Subcutaneous adipose tissue (tissue), 4 donors: Measurements from ENCODE around the gene APMAP. TPM values are rescaled to one million over a fixed set of nuclear protein-coding genes. Genes with fewer than 3 reads are reported as not detected.

Experiments used
- small RNA-seq: library from RNA; depleted of rRNA; stranded (forward); fragments of <200 nt; gene quantifications from one replicate; pipeline ENCODE3, GENCODE V24; 2016
- total RNA-seq, 4 donors: library from RNA; depleted of rRNA; stranded (reverse); fragments of >200 nt; gene quantifications; one replicate each; pipeline ENCODE4 v1.1.0, GENCODE V29; 2016
- TF ChIP-seq, protein P1 (sequence below): fragments of 450-650 bp; IDR thresholded peaks from one replicate; pipeline ENCODE4 v1.5.1; 2016; ENCODE audit warnings: low read depth, mild to moderate bottlenecking, control low read depth, antibody characterized with exemption, moderate library complexity

APMAP gene
- total RNA-seq, 4 donors from 2014 or later, result 63.4 to 325 (median 240) TPM

DNA sequence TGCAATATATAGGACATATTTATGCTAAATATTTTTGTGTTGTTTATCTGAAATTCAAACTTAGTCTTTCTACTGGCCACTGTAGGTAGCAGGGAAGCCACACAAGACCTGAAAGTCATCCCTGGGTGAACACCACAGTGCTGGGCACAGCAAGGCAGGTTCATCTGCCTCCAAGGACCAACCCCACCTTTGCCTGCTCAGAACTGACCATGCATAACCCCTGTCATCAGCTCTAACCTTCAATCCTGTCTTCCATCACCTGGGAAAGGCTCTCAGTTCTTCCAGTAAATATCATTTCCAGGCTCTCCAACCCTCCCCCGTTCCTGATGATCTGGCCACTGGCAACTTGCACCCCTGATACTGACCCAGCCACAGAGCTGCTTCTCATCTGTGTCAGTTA is 76.1 kb downstream of the APMAP start:
- TF ChIP-seq, protein P1, sequence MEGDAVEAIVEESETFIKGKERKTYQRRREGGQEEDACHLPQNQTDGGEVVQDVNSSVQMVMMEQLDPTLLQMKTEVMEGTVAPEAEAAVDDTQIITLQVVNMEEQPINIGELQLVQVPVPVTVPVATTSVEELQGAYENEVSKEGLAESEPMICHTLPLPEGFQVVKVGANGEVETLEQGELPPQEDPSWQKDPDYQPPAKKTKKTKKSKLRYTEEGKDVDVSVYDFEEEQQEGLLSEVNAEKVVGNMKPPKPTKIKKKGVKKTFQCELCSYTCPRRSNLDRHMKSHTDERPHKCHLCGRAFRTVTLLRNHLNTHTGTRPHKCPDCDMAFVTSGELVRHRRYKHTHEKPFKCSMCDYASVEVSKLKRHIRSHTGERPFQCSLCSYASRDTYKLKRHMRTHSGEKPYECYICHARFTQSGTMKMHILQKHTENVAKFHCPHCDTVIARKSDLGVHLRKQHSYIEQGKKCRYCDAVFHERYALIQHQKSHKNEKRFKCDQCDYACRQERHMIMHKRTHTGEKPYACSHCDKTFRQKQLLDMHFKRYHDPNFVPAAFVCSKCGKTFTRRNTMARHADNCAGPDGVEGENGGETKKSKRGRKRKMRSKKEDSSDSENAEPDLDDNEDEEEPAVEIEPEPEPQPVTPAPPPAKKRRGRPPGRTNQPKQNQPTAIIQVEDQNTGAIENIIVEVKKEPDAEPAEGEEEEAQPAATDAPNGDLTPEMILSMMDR, result no peak

- TF ChIP-seq, protein P1, result no peak
These were observed 76.7 kb downstream of the APMAP start for GRCh38 chr20:24915892-24916291.

DNA sequence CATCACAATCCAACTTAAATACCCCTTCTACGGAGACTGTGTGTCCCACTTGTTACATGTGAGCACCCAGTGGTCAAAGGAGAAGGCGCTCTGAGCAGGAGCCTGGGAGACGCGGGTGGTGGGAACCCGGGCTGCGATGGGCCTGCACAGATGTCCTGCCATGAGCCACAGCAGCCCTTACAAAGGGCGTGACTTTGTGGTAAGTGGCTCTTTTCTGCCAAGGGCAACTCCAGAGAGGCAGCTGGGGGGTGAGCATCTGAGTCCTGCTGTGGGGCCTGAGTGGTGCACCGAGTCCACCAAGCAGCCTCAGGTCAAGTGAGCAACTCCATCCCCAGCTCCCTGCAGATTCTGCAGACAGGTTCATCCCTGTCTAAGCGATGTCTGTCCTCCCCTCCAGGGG is 77.1 kb downstream of the APMAP start:
- TF ChIP-seq, protein P1, result no peak

GRCh38 chr20:24914388-24915241 is 77.9 kb downstream of the APMAP start:
- TF ChIP-seq, protein P1, result no peak

GRCh38 chr20:24913076-24913628 is 79.4 kb downstream of the APMAP start:
- TF ChIP-seq, protein P1, result no peak

Small RNA genes lying within 50 kb of the gene (small RNA-seq; reads per million reads assigned to genes)
- gene RNU6-1257P, result not detected

Other genes starting within 250 kb of the APMAP start
- gene CST7, start 43.5 kb downstream of the APMAP start, total RNA-seq, result 1 to 10 TPM; 1.1 to 4.7 (median 2.6) TPM
- 10 to 100 TPM in 3 of 4 donors, 1 to 10 TPM in 1; 9.3 to 35.6 (median 16.2) TPM for gene ACSS1, start 65.4 kb upstream of the APMAP start, total RNA-seq
- not detected for gene VSX1, start 89.4 kb upstream of the APMAP start, total RNA-seq
- 10 to 100 TPM; 41.3 to 82.5 (median 53.6) TPM for gene ENTPD6, start 203.0 kb upstream of the APMAP start, total RNA-seq